ENCODE data around the gene JPH3. TPM values are rescaled to one million over a fixed set of nuclear protein-coding genes. Genes with fewer than 3 reads are reported as not detected.
A peak's percentile ranks its signal among the peaks of the same experiment; 100 is the strongest.

Gene JPH3
- polyA plus RNA-seq, 1 donor from 2014 or later: not detected

- Mint-ChIP-seq H3K27ac (no peak overlapping the region), H3K9me3 (no peaks in the 10 kb centered on the region), H3K4me3 (peak overlapping the region in 1 of 4 donors; percentile 17), H3K36me3 (peaks cover 9% of the 10 kb centered on the region), H3K4me1 (peaks cover 0 to 4% (median 2%) of the 10 kb centered on the region in 3 donors), H3K27me3 (no peaks in the 10 kb centered on the region)
These were observed 143.9 kb downstream of the JPH3 start for GRCh38 chr16:87746178-87746577.

Other genes starting within 250 kb of the JPH3 start
- gene FBXO31, start 218.7 kb upstream of the JPH3 start, polyA plus RNA-seq: 22.1 TPM
- gene MAP1LC3B, start 210.2 kb upstream of the JPH3 start, polyA plus RNA-seq: 141 TPM
- gene ZCCHC14, start 109.5 kb upstream of the JPH3 start, polyA plus RNA-seq: 0.53 TPM
- gene KLHDC4, start 163.5 kb downstream of the JPH3 start, polyA plus RNA-seq: 18.7 TPM

Data from IgD-negative memory B cell (primary cell).